CD14-positive monocyte (primary cell): ENCODE results near the gene BTNL2. TPM values are rescaled to one million over a fixed set of nuclear protein-coding genes. Genes with fewer than 3 reads are reported as not detected.
"Not testable (repeated sequence)": the region's sequence is repeated elsewhere in the genome, so short reads cannot be mapped to it uniquely, and the experiment has no call there.

Experiments
- DNase-seq, 3 donors: peaks; one replicate each; pipeline ENCODE4 v3.0.0-alpha.2; 2011 to 2022
- H2AFZ ChIP-seq: 2 replicates; pipeline ENCODE4 v1.6.0; 2012; ENCODE audit warnings: mild to moderate bottlenecking, low read depth, low read length, inconsistent platforms; ENCODE audit not compliant: insufficient read depth, poor library complexity, severe bottlenecking
- H3K27ac ChIP-seq, 2 donors: 1 replicate in 1 of 2; 2 replicates in 1 of 2; pipeline ENCODE4 v1.5.1; 2012 to 2013; ENCODE audit warnings: low read length in 2 of 2, control low read depth in 1 of 2, inconsistent platforms in 1 of 2, low read depth in 1 of 2, mild to moderate bottlenecking in 1 of 2
- H3K27me3 ChIP-seq, 2 donors: one replicate each; pipeline versions ENCODE4 v1.6.0 to v1.6.1; 2011 to 2013; ENCODE audit warnings: low read length in 2 of 2; ENCODE audit not compliant: control insufficient read depth in 2 of 2, insufficient read depth in 2 of 2
- H3K36me3 ChIP-seq, 2 donors: replicated peaks in 1 of 2; 1 replicate in 1 of 2; 2 replicates in 1 of 2; pipeline versions ENCODE4 v1.5.1 to v1.6.1; 2012 to 2013; ENCODE audit warnings: low read length in 2 of 2, control low read depth in 1 of 2, inconsistent platforms in 1 of 2, mild to moderate bottlenecking in 1 of 2; ENCODE audit not compliant: insufficient read depth in 2 of 2, control insufficient read depth in 1 of 2
- H3K4me1 ChIP-seq, 2 donors: 1 replicate in 1 of 2; 2 replicates in 1 of 2; pipeline versions ENCODE4 v1.5.1 to v1.6.1; 2012 to 2013; ENCODE audit warnings: low read length in 2 of 2, control low read depth in 1 of 2, inconsistent platforms in 1 of 2, mild to moderate bottlenecking in 1 of 2, moderate library complexity in 1 of 2; ENCODE audit not compliant: insufficient read depth in 2 of 2, control insufficient read depth in 1 of 2
- H3K4me2 ChIP-seq: replicated peaks from 2 replicates; pipeline ENCODE3; 2012; ENCODE audit warnings: low read length, moderate library complexity, mild to moderate bottlenecking; ENCODE audit not compliant: poor library complexity, severe bottlenecking; ENCODE audit errors: extremely low read depth
- H3K4me3 ChIP-seq, 3 experiments: fragments of 200-600 bp in 1 of 3; sonication (generic) in 1 of 3; replicated peaks in 1 of 3; 1 replicate in 2 of 3; 2 replicates in 1 of 3; pipeline ENCODE4 v1.5.1; 2011 to 2013; ENCODE audit warnings: low read length in 3 of 3, mild to moderate bottlenecking in 3 of 3, control low read depth in 2 of 3, low read depth in 2 of 3, inconsistent platforms in 1 of 3, moderate library complexity in 1 of 3
- H3K79me2 ChIP-seq: 2 replicates; pipeline ENCODE4 v1.6.0; 2012; ENCODE audit warnings: mild to moderate bottlenecking, control low read depth, inconsistent platforms, low read length, moderate library complexity; ENCODE audit not compliant: insufficient read depth
- H3K9ac ChIP-seq: 2 replicates; pipeline ENCODE4 v1.6.0; 2017; ENCODE audit warnings: low read length, mild to moderate bottlenecking; ENCODE audit not compliant: insufficient read depth, poor library complexity, severe bottlenecking
- H3K9me3 ChIP-seq, 2 donors: replicated peaks in 1 of 2; 1 replicate in 1 of 2; 2 replicates in 1 of 2; pipeline versions ENCODE4 v1.5.1 to v1.6.1; 2012 to 2013; ENCODE audit warnings: low read length in 2 of 2, control low read depth in 1 of 2; ENCODE audit not compliant: control insufficient read depth in 1 of 2, insufficient read depth in 1 of 2
- H4K20me1 ChIP-seq: 2 replicates; pipeline ENCODE4 v1.6.0; 2012; ENCODE audit warnings: mild to moderate bottlenecking, low read length, control low read depth, moderate library complexity; ENCODE audit not compliant: insufficient read depth
- H3K27ac Mint-ChIP-seq, 7 donors: one replicate each; pipeline ENCODE4 v1.8.0; 2020; ENCODE audit warnings: mild to moderate bottlenecking in 7 of 7, mixed read lengths in 7 of 7, moderate library complexity in 6 of 7, inconsistent platforms in 2 of 7
- H3K27me3 Mint-ChIP-seq, 3 donors: one replicate each; pipeline ENCODE4 v1.8.0; 2021 to 2022; ENCODE audit warnings: low read depth in 3 of 3, mild to moderate bottlenecking in 3 of 3, mixed read lengths in 3 of 3, moderate library complexity in 3 of 3, inconsistent platforms in 1 of 3
- H3K36me3 Mint-ChIP-seq, 2 donors: one replicate each; pipeline ENCODE4 v1.8.0; 2020; ENCODE audit warnings: mixed read lengths in 2 of 2, inconsistent platforms in 1 of 2, mild to moderate bottlenecking in 1 of 2
- H3K4me1 Mint-ChIP-seq: one replicate; pipeline ENCODE4 v1.8.0; 2020; ENCODE audit warnings: mild to moderate bottlenecking, mixed read lengths
- H3K4me3 Mint-ChIP-seq, 2 donors: one replicate each; pipeline ENCODE4 v1.8.0; 2020; ENCODE audit warnings: mild to moderate bottlenecking in 2 of 2, mixed read lengths in 2 of 2, moderate library complexity in 1 of 2
- H3K9me3 Mint-ChIP-seq, 7 donors: one replicate each; pipeline ENCODE4 v1.8.0; 2020 to 2022; ENCODE audit warnings: mixed read lengths in 7 of 7, mild to moderate bottlenecking in 6 of 7, moderate library complexity in 6 of 7, inconsistent platforms in 2 of 7
- CTCF ChIP-seq: fragments of 200-600 bp; IDR thresholded peaks from one replicate; pipeline ENCODE4 v1.8.0; 2022; ENCODE audit warnings: antibody characterized with exemption, mild to moderate bottlenecking
- WGBS: methylation state at CpG from one replicate; pipeline ENCODE4 v1.1.5; 2013; ENCODE audit warnings: missing lambda C conversion rate; ENCODE audit not compliant: insufficient coverage; 5-methylcytosine and 5-hydroxymethylcytosine counted together
- intact Hi-C, 2 donors: fragments of 100-400 bp; cut with micrococcal nuclease; formaldehyde crosslinking; loops; one replicate each; pipeline versions ENCODE4 v1.15.0 to v1.15.1; 2023
- polyA plus RNA-seq, 3 donors: library from polyadenylated mRNA; depleted of rRNA in 1 of 3; unstranded in 2 of 3; stranded (reverse) in 1 of 3; fragments of 300-500 nt in 2 of 3; fragments of >200 nt in 1 of 3; fragmentation: Illumina TruSeq in 2 of 3; gene quantifications; 1 replicate in 2 of 3; 2 replicates in 1 of 3; pipeline ENCODE4 v1.2.3, GENCODE V29; 2012 to 2021

The BTNL2 gene
- polyA plus RNA-seq, 3 donors: not detected

GRCh38 chr6:32358548-32358947, 48.4 kb downstream of the BTNL2 start:
- DNase-seq, H3K4me3 Mint-ChIP-seq, H3K4me1 Mint-ChIP-seq, intact Hi-C loops, H3K27me3 ChIP-seq, H3K4me1 ChIP-seq, H3K9ac ChIP-seq, H2AFZ ChIP-seq, H3K36me3 ChIP-seq, H3K79me2 ChIP-seq, H3K9me3 ChIP-seq, H3K36me3 Mint-ChIP-seq, H3K4me2 ChIP-seq, H3K9me3 Mint-ChIP-seq, H3K27ac ChIP-seq, H4K20me1 ChIP-seq, H3K4me3 ChIP-seq, H3K27ac Mint-ChIP-seq, H3K27me3 Mint-ChIP-seq: not testable (repeated sequence)
- WGBS: no CpG with 5 or more reads among the region's 8 CpGs

DNA sequence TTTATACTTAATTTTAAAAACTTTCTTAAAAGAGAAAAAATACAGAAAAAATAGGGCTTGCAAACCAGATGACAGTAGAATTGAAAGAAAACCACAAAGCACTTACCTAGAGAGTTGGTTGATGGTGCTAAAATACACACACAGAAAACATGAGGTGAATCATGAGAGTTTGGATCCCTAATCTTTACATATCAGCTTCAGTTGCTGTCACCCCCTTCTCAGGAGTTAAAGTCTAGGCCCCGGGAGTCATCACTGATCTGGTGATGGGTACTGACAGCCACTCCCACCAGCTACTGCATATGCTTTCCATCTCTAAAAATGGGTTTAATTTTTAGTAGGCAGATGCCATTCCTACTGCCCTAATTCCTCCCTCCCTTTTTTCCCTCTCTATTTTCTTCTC, 52.0 kb downstream of the BTNL2 start:
- peaks cover 0 to 4% (median 0%) of the 10 kb centered on the region in 7 donors for H3K9me3 Mint-ChIP-seq
- intact Hi-C loops: no loop called here
- peaks cover 2 to 3% (median 3%) of the 10 kb centered on the region in 3 donors for H3K27me3 Mint-ChIP-seq
- Histone ChIP-seq H3K4me2 (no peak overlapping the region), H3K9ac (no peak overlapping the region), H2AFZ (no peak overlapping the region), H3K36me3 (no peaks in the 10 kb centered on the region), H3K79me2 (no peaks in the 10 kb centered on the region), H3K4me3 (no peak overlapping the region), H4K20me1 (no peaks in the 10 kb centered on the region), H3K4me1 (no peaks in the 10 kb centered on the region), H3K27ac (no peak overlapping the region), H3K27me3 (no peaks in the 10 kb centered on the region), H3K9me3 (no peaks in the 10 kb centered on the region)
- no peaks in the 10 kb centered on the region for H3K4me1 Mint-ChIP-seq
- no peak overlapping the region for H3K27ac Mint-ChIP-seq
- TF ChIP-seq CTCF: no peak
- H3K4me3 Mint-ChIP-seq: no peak overlapping the region
- H3K36me3 Mint-ChIP-seq: no peaks in the 10 kb centered on the region
- no peak for DNase-seq
- WGBS: no CpG with 5 or more reads among the region's 1 CpG
